Measurements from ENCODE around the gene ETV5.
"Not testable (repeated sequence)": the region's sequence is repeated elsewhere in the genome, so short reads cannot be mapped to it uniquely, and the experiment has no call there.

ETV5 gene

GRCh38 chr3:186032321-186032720, 76.6 kb downstream of the ETV5 start:
- no peaks in the 10 kb centered on the region for H3K36me3 ChIP-seq (ENCODE audit: control insufficient read depth, insufficient read depth, low read length)
- H3K9me3 ChIP-seq (ENCODE audit: control insufficient read depth, insufficient read depth, low read length): no peaks in the 10 kb centered on the region
- no peaks in the 10 kb centered on the region for H3K27me3 ChIP-seq (ENCODE audit: control insufficient read depth, insufficient read depth, low read length)
- H3K4me1 ChIP-seq (ENCODE audit: control insufficient read depth, insufficient read depth, low read length): no peaks in the 10 kb centered on the region
- no peak overlapping the region for H3K4me3 ChIP-seq (ENCODE audit: low read depth, low read length)
- H3K9ac ChIP-seq (ENCODE audit: low read depth, low read length): no peak overlapping the region

GRCh38 chr3:186025993-186026392, 82.9 kb downstream of the ETV5 start:
- not testable (repeated sequence) for H3K9ac ChIP-seq (ENCODE audit: low read depth, low read length); H3K36me3 ChIP-seq (ENCODE audit: control insufficient read depth, insufficient read depth, low read length); H3K4me1 ChIP-seq (ENCODE audit: control insufficient read depth, insufficient read depth, low read length); H3K4me3 ChIP-seq (ENCODE audit: low read depth, low read length); H3K27me3 ChIP-seq (ENCODE audit: control insufficient read depth, insufficient read depth, low read length); H3K9me3 ChIP-seq (ENCODE audit: control insufficient read depth, insufficient read depth, low read length)

DNA sequence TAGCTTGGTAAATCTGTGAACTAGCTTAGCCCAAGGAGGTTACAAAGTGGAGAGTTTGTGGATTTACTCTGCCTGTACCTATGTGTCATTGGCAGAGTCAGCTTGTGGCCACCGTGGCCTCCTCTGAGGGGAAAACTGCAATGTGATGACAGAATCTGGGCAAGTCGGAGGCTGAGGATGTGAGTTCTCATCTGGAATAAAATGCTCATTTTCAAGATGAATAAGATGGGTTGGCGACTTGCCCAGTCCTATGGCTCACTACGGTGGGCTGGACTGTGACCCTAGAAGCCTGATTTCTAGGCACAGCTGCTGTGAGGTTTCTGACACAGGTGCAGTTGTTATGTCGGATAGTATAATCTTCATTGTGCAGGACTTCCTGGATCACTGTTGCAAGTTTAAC, 83.7 kb downstream of the ETV5 start:
- H3K27me3 ChIP-seq (ENCODE audit: control insufficient read depth, insufficient read depth, low read length): no peaks in the 10 kb centered on the region
- H3K4me3 ChIP-seq (ENCODE audit: low read depth, low read length): no peak overlapping the region
- no peaks in the 10 kb centered on the region for H3K36me3 ChIP-seq (ENCODE audit: control insufficient read depth, insufficient read depth, low read length)
- no peaks in the 10 kb centered on the region for H3K4me1 ChIP-seq (ENCODE audit: control insufficient read depth, insufficient read depth, low read length)
- no peak overlapping the region for H3K9ac ChIP-seq (ENCODE audit: low read depth, low read length)
- no peaks in the 10 kb centered on the region for H3K9me3 ChIP-seq (ENCODE audit: control insufficient read depth, insufficient read depth, low read length)

DNA sequence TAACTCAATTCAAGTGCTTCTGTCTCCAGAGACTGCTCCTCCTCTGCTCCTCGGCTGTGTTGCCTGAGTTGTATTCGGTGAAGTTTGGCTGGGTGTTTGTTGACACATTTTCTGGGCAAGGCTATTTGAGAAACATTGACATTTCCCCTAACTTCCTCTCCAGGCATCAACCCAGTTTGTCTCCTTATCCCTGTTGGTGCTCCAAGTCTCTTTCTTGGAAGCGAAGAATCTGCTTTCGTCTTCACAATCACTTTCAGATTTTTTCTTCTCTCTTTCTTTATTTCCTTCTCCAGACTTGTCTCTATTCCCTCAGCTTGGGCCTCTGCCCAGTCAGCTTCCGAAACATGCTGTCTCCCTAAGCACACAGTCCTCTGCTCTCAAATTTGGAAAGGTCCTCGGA, 84.7 kb downstream of the ETV5 start:
- no peak overlapping the region for H3K9ac ChIP-seq (ENCODE audit: low read depth, low read length)
- no peaks in the 10 kb centered on the region for H3K9me3 ChIP-seq (ENCODE audit: control insufficient read depth, insufficient read depth, low read length)
- H3K4me3 ChIP-seq (ENCODE audit: low read depth, low read length): no peak overlapping the region

GRCh38 chr3:186022931-186023330, 86.0 kb downstream of the ETV5 start:
- H3K4me1 ChIP-seq (ENCODE audit: control insufficient read depth, insufficient read depth, low read length): no peaks in the 10 kb centered on the region
- no peak overlapping the region for H3K4me3 ChIP-seq (ENCODE audit: low read depth, low read length)
- no peak overlapping the region for H3K9ac ChIP-seq (ENCODE audit: low read depth, low read length)
- H3K9me3 ChIP-seq (ENCODE audit: control insufficient read depth, insufficient read depth, low read length): no peaks in the 10 kb centered on the region
- no peaks in the 10 kb centered on the region for H3K27me3 ChIP-seq (ENCODE audit: control insufficient read depth, insufficient read depth, low read length)
- H3K36me3 ChIP-seq (ENCODE audit: control insufficient read depth, insufficient read depth, low read length): no peaks in the 10 kb centered on the region

More for the DNA sequence above, 84.7 kb downstream of the ETV5 start:
- Histone ChIP-seq H3K4me1 (ENCODE audit: control insufficient read depth, insufficient read depth, low read length) (no peaks in the 10 kb centered on the region), H3K36me3 (ENCODE audit: control insufficient read depth, insufficient read depth, low read length) (no peaks in the 10 kb centered on the region), H3K27me3 (ENCODE audit: control insufficient read depth, insufficient read depth, low read length) (no peaks in the 10 kb centered on the region)

- no peaks in the 10 kb centered on the region for H3K27me3 ChIP-seq (ENCODE audit: control insufficient read depth, insufficient read depth, low read length)
- no peak overlapping the region for H3K4me3 ChIP-seq (ENCODE audit: low read depth, low read length)
- H3K9ac ChIP-seq (ENCODE audit: low read depth, low read length): no peak overlapping the region
- H3K36me3 ChIP-seq (ENCODE audit: control insufficient read depth, insufficient read depth, low read length): no peaks in the 10 kb centered on the region
- no peaks in the 10 kb centered on the region for H3K9me3 ChIP-seq (ENCODE audit: control insufficient read depth, insufficient read depth, low read length)
- no peaks in the 10 kb centered on the region for H3K4me1 ChIP-seq (ENCODE audit: control insufficient read depth, insufficient read depth, low read length)
Measured at GRCh38 chr3:186021673-186022362, 87.1 kb downstream of the ETV5 start.

- not testable (repeated sequence) for H3K27me3 ChIP-seq (ENCODE audit: control insufficient read depth, insufficient read depth, low read length); H3K4me1 ChIP-seq (ENCODE audit: control insufficient read depth, insufficient read depth, low read length); H3K9me3 ChIP-seq (ENCODE audit: control insufficient read depth, insufficient read depth, low read length); H3K9ac ChIP-seq (ENCODE audit: low read depth, low read length); H3K4me3 ChIP-seq (ENCODE audit: low read depth, low read length); H3K36me3 ChIP-seq (ENCODE audit: control insufficient read depth, insufficient read depth, low read length)
Measured at GRCh38 chr3:186021250-186021649, 87.6 kb downstream of the ETV5 start.

DNA sequence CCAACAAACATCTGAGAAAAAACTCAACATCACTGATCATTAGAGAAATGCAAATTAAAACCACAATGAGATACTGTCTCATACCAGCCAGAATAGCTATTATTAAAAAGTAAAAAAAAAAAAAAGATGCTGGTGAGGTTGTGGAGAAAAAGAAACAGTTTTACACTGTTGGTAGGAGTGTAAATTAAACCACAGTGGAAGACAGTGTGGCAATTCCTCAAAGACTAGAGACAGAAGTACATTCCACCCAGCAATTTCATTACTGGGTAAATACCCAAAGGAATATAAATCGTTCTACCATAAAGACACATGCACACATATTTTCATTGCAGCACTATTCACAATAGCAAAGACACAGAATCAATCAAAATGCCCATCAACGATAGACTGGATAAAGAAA, 89.6 kb downstream of the ETV5 start:
- H3K27me3 ChIP-seq (ENCODE audit: control insufficient read depth, insufficient read depth, low read length); H3K4me1 ChIP-seq (ENCODE audit: control insufficient read depth, insufficient read depth, low read length); H3K4me3 ChIP-seq (ENCODE audit: low read depth, low read length); H3K9ac ChIP-seq (ENCODE audit: low read depth, low read length); H3K9me3 ChIP-seq (ENCODE audit: control insufficient read depth, insufficient read depth, low read length); H3K36me3 ChIP-seq (ENCODE audit: control insufficient read depth, insufficient read depth, low read length): not testable (repeated sequence)

DNA sequence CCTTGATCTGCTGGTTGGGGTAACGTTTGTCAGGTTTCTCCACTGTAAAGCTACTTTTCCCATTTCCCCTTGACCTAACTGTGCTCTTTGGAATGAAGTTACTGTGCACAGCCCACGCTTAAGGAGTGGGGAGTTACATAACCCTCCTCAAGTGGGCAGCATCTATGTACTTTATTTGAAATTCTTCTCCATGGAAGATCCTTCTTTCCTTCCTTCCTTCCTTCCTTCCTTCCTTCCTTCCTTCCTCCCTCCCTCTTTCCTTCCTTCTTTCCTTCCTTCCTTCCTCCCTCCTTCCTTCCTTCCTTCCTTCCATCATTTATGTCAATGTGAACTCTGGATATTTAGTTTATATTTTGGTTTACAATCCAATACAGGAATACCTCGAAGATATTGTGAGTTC, 94.0 kb downstream of the ETV5 start:
- H3K4me1 ChIP-seq (ENCODE audit: control insufficient read depth, insufficient read depth, low read length): no peaks in the 10 kb centered on the region
- no peak overlapping the region for H3K9ac ChIP-seq (ENCODE audit: low read depth, low read length)
- H3K36me3 ChIP-seq (ENCODE audit: control insufficient read depth, insufficient read depth, low read length): no peaks in the 10 kb centered on the region
- no peaks in the 10 kb centered on the region for H3K27me3 ChIP-seq (ENCODE audit: control insufficient read depth, insufficient read depth, low read length)
- H3K4me3 ChIP-seq (ENCODE audit: low read depth, low read length): no peak overlapping the region
- no peaks in the 10 kb centered on the region for H3K9me3 ChIP-seq (ENCODE audit: control insufficient read depth, insufficient read depth, low read length)

DNA sequence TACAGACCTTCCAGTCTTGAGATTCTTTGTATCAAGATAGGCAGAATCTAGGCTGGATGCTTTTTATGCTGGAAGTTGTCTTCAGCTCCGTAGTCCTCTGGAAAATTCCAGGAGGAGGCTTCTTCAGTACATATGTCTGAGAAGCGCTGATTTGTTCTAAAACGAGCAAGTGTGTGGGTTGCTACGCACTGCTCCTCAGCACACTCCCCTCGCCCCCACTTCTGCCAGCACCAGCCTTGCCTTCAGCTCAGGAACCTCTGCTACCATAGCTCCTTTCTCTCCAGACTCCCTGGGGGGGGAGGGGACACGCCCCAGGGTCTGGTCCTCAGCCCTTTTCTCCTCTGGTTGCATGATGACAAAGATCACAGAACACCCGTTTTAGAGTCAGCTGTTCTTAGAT, 95.6 kb downstream of the ETV5 start:
- H3K4me3 ChIP-seq (ENCODE audit: low read depth, low read length): no peak overlapping the region
- H3K9me3 ChIP-seq (ENCODE audit: control insufficient read depth, insufficient read depth, low read length): no peaks in the 10 kb centered on the region
- no peaks in the 10 kb centered on the region for H3K27me3 ChIP-seq (ENCODE audit: control insufficient read depth, insufficient read depth, low read length)
- H3K36me3 ChIP-seq (ENCODE audit: control insufficient read depth, insufficient read depth, low read length): no peaks in the 10 kb centered on the region
- no peak overlapping the region for H3K9ac ChIP-seq (ENCODE audit: low read depth, low read length)
- no peaks in the 10 kb centered on the region for H3K4me1 ChIP-seq (ENCODE audit: control insufficient read depth, insufficient read depth, low read length)

- Histone ChIP-seq H3K4me3 (ENCODE audit: low read depth, low read length) (no peak overlapping the region), H3K36me3 (ENCODE audit: control insufficient read depth, insufficient read depth, low read length) (no peaks in the 10 kb centered on the region), H3K9me3 (ENCODE audit: control insufficient read depth, insufficient read depth, low read length) (no peaks in the 10 kb centered on the region), H3K9ac (ENCODE audit: low read depth, low read length) (no peak overlapping the region), H3K27me3 (ENCODE audit: control insufficient read depth, insufficient read depth, low read length) (no peaks in the 10 kb centered on the region), H3K4me1 (ENCODE audit: control insufficient read depth, insufficient read depth, low read length) (no peaks in the 10 kb centered on the region)
Measured at GRCh38 chr3:186012137-186012536, 96.8 kb downstream of the ETV5 start.

DNA sequence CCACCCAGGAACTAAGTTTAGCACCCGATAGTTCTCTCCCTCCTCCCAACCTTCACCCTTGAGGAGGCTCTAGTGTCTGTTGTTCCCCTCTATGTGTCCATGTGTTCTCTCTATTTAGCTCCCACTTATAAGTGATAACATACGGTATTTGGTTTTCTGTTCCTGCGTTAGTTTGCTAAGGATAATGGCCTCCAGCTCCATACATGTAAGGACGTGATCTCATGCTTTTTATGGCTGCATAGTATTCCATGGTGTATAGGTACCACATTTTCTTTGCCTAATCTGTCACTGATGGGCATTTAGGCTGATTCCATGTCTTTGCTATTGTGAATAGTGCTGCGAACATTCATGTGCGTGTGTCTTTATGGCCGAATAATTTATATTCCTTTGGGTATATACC, 104.2 kb downstream of the ETV5 start:
- H3K9ac ChIP-seq (ENCODE audit: low read depth, low read length): no peak overlapping the region
- no peaks in the 10 kb centered on the region for H3K9me3 ChIP-seq (ENCODE audit: control insufficient read depth, insufficient read depth, low read length)
- no peaks in the 10 kb centered on the region for H3K27me3 ChIP-seq (ENCODE audit: control insufficient read depth, insufficient read depth, low read length)
- no peaks in the 10 kb centered on the region for H3K36me3 ChIP-seq (ENCODE audit: control insufficient read depth, insufficient read depth, low read length)
- H3K4me1 ChIP-seq (ENCODE audit: control insufficient read depth, insufficient read depth, low read length): no peaks in the 10 kb centered on the region
- H3K4me3 ChIP-seq (ENCODE audit: low read depth, low read length): no peak overlapping the region

All from iPS-15b (cell line).